Peyer's patch (tissue), 4 donors: ENCODE data around the gene NDUFAF3.

ENCODE experiments used
- POLR2A ChIP-seq, 2 donors: fragments of 450-650 bp; IDR thresholded peaks; one replicate each; pipeline ENCODE4 v1.5.1; 2017; ENCODE audit warnings: antibody characterized with exemption in 2 of 2, mild to moderate bottlenecking in 2 of 2, moderate library complexity in 2 of 2
- TF ChIP-seq, protein P1 (sequence below), 6 experiments: fragments of 450-650 bp in 4 of 6; fragments of 200-600 bp in 2 of 6; sonication (generic) in 1 of 6; IDR thresholded peaks; one replicate each; pipeline ENCODE4 v1.5.1; 2017 to 2019; ENCODE audit warnings: antibody characterized with exemption in 6 of 6, mild to moderate bottlenecking in 3 of 6, moderate library complexity in 1 of 6

DNA sequence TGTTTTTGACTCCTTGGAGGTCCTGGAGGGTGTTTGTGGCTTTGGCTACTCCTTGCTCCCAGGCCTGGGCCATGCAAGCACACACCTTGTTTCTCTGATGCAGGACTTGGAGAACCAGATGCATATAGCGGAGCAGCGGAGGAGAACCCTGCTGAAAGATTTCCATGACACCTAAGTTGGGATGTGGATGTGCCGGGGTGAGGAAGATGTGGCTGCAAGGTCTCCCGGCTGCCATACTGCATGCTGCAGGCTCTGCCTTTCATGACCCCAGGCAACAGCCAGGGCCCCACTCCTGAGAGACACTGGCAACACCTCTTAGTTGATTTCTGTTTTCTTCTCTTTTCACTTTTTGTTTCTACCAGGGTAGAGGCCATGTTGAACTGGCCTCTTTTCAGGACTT is 38.8 kb upstream of the NDUFAF3 start:
- TF ChIP-seq, protein P1, sequence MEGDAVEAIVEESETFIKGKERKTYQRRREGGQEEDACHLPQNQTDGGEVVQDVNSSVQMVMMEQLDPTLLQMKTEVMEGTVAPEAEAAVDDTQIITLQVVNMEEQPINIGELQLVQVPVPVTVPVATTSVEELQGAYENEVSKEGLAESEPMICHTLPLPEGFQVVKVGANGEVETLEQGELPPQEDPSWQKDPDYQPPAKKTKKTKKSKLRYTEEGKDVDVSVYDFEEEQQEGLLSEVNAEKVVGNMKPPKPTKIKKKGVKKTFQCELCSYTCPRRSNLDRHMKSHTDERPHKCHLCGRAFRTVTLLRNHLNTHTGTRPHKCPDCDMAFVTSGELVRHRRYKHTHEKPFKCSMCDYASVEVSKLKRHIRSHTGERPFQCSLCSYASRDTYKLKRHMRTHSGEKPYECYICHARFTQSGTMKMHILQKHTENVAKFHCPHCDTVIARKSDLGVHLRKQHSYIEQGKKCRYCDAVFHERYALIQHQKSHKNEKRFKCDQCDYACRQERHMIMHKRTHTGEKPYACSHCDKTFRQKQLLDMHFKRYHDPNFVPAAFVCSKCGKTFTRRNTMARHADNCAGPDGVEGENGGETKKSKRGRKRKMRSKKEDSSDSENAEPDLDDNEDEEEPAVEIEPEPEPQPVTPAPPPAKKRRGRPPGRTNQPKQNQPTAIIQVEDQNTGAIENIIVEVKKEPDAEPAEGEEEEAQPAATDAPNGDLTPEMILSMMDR (IDR thresholded peaks at IDR 0.05): no peak
- TF ChIP-seq POLR2A (IDR thresholded peaks at IDR 0.05): no peak
